DMS53 (cell line): ENCODE data around the gene YBX2.
A peak's percentile ranks its signal among the peaks of the same experiment; 100 is the strongest.

ENCODE experiments used
- DNase-seq: peaks from one replicate; lab custom pipeline; 2025; lab: John Stamatoyannopoulos, UW

YBX2 gene

DNA sequence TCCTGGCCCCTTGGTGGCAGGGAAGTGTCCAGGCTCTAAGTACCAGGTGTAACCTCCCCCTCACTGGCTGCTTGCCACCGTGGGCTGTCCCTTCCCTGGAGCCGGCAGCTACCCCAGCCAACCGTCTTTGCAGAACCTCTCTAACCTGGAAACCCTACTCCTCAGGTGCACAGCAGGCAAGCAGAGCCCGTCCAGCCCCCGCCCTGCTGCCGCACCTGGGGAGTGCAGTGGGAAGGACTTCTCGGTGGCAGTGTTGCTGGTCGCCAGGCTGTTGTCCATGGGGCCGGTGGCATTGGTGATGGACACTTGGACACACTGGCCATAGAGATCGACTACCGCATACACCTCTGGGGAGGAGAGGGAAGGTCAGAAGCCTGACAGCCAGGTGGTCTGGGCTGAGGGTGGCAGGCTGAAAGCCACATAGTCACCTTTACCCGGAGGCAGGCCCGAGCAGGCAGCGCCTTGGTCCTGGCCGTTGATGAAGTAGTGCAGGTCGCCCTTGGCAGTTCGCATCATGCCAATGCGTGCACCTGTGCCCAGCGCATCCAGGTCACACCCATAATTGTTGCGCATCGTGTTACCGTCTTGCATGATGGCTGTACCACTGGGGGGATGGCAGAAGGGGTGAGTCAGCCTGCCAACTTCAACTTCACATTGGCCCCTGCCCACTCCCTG is 28.2 kb upstream of the YBX2 start:
- no peak for DNase-seq

- no peak for DNase-seq
Measured at GRCh38 chr17:7321466-7321865, 27.0 kb upstream of the YBX2 start.

DNA sequence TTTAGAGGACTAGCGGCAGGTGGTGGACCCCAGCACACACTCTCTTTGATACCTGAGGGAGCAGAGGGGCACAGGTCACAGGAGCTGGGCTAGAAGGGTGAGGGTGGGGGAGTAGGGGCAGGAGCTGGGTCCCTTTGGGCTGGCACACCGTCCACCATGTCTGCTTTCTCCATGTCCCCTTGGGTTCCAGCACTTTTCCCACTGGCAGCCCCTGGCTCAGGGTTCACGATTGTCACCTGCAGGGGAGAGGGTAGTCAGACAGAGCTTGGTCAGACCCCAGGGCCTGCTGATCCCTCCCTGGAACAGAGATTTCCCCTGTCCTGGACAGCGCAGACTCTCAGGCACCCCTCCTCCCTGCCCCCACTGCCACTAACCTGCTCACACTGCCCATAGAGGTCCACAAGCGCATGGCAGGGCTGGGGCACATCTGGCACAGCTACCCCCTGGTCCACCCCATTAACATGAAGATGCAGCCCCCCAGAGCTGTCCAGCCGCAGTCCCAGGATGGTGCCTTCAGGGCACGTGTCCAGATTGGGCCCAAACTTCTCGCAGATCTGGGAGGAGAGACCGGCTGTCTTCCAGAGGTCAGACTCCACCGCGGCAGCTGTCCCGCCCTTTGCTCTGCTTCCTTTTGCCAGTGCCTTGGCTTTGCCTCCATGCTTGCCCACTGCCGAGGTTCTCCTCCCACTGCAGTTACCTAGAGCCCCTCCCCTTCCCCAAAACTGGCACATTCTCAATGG is 23.9 kb upstream of the YBX2 start:
- no peak for DNase-seq

- no peak for DNase-seq
Measured at GRCh38 chr17:7317161-7317803, 22.8 kb upstream of the YBX2 start.

DNA sequence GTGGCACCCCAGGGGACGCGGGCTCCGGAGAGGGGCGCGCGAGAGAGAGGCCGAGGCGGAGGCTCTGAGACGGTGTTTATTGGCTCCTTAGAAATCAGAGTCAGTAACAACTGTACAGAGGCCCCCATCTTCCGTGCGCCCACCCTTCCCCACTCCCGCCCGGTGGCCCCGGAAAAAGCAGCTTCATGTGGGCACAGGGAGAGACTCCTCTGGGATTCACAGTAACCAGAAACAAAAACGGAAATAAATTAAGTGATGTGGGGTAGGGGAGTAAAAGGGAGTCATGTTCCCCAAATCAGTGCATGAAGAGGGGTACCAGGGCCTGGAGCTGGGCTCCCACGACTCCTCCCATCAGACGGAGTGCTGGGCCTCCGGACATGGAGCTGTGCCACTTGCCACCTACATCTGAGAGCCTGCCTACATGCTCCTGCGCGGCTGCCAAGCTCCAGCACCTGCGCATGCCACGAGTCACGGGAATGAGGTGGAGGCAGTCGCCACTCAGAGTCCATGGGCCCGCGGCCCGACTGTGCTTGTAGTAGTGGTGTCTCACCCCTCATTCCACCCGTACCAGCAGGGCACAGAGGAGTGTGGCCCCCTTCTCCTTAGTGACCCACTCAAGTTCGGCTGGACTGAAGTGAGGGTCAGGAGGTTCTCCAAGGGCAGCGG is 21.3 kb upstream of the YBX2 start:
- peak; percentile 86 for DNase-seq

GRCh38 chr17:7314719-7315569 is 20.5 kb upstream of the YBX2 start, which contains the start of gene GPS2:
Gene GPS2, minus strand, starts transcription at chr17:7315360. Its CDS starts 308 bp downstream, at chr17:7315052.
- peak; percentile 99 for DNase-seq

DNA sequence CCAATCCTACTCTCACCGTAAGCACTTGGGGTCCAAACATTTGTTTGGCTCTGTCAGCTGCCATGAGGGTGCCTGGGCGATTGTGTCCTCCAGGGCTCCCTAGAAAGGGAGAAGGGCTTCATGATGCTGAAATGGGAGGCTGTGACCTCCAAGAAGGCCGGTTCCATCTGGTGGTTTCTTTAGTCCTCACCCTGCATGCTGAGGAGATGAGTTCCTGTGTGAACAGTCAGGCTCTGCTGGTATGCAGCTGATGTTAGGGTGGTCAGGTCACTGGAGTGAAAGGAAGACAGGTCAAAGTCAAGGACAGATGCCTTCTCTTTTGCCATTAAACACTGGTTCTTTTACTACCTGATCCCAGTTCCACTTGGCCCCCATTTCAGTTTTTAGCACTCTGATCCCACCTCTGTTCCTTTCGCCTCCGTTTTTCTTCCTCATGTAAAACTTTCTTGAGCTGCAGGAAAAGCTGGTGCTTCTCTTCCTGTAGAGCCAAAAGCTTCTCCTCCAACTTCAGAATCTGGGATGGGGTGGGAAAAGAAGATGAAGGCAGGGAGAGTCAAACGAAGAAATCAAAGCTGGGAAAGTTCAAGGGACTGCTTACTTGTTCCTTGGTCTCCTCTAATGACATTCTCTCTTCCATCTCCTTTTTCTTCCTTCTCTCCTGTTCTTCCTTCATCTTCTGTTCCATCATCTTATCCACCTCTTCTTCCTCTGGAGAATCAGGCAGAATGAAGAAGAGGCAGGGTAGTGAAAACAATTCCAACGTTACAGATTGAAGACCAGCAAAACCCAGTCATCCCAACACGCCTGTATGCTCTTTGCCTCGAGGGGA is 19.7 kb upstream of the YBX2 start:
- DNase-seq, result peak; percentile 57

DNA sequence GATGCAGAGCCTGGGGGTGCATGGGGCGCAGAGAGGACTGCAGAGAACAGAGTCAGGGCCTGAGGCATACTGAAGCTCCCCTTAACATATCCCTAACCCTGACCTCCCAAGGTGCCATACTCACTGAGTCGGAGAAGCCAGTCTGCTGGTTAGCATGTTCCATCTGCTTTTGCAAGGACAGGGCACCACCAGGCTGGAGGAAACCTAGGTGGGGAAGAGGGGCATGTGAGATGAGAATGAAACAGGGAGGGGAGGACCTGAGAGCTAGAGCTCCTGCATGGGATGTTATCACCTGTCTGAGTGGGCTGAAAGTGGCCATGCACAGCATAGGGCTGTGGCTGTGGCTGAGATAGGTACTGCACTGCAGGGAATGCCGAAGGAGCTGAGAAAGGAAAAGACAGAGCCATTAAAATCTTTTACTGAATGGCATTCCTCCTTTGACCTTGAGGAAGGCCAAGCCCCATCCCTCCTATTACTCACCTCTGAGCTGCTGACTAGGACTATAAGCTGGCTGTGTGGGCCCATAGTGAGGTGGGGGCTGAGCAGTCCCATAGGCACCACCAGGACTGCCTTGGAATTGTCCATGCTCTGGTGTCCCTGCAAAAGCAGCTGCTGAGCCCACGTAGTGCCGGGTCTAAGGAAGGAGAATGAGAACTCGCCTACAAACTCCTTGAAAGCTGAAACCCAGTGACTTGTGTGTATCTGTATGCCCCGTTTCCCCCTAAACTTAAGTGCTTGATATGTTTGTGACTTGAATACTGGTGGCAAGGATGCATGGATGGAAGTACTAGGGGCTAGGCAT is 18.9 kb upstream of the YBX2 start:
- DNase-seq, result peak; percentile 81

GRCh38 chr17:7312432-7313087 is 18.1 kb upstream of the YBX2 start:
- DNase-seq, result peak; percentile 53

- DNase-seq, result no peak
Measured at GRCh38 chr17:7311110-7311705, 16.8 kb upstream of the YBX2 start.

- DNase-seq, result no peak
Measured at GRCh38 chr17:7309628-7310027, 15.2 kb upstream of the YBX2 start.

DNA sequence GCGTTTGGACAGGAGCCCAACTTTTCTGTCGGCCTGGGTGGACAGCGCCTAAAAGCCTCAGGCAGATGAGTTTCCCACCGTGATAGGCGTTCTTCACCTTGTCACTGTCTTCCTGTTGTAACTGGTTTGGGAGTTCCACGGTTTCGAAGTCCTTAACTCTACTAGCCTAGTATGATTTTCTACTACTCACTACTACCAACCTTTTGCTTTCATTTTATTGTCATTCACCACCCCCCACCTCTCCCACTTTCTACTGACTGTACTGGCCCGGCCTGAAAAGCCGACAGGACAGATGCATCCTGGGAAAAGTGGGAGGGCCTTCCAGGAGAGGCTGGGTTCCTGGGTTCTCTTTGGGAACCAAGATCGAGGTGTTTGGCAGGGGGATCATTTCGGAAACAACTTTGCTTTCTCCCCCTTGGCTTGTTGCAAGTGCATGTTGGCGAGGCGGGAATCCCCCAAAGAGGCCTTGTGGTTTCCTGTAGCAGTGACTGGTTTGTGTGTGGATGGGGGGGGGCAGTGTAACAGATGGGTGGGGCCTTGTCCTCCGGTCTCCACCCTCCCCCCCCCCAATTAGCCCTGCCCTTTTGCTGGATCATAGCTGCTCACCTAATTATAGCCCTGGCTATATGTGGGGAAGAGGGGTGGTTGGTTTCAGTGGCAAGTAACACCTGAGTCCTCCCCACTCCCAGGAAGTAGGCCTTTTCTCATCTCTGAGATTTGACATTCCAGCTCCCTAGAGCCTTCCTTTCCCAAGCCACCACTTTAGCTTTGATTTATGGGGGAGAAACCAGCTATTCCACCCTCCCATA is 14.4 kb upstream of the YBX2 start:
- peak; percentile 93 for DNase-seq

- DNase-seq, result peak; percentile 80
Measured at GRCh38 chr17:7307686-7308624, 13.5 kb upstream of the YBX2 start.

- peak; percentile 100 for DNase-seq
Measured at GRCh38 chr17:7306911-7307685, 12.7 kb upstream of the YBX2 start, which contains the start of gene EIF5A. Gene EIF5A, plus strand, starts transcription at chr17:7307628. Its CDS starts 2,008 bp downstream, at chr17:7309636.

DNA sequence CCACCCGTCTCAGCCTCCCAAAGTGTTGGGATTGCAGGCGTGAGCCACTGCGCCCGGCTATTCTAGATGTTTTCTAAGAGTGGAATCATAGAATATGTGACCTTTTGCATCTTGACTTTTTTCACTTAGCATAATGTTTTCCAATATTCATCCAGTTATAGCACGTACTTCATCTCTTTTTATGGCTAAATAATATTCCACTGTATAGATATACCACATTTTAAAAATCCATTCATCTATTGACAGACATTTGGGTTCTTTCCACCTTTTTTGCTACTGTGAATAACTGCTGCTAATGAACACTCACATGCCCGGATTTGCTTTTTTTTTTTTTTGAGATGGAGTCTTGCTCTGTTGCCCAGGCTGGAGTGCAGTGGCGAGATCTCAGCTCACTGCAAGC is 9.7 kb upstream of the YBX2 start:
- no peak for DNase-seq
